Sciatic nerve (tissue), 2 donors: Measurements from ENCODE around the gene NPB. TPM values are rescaled to one million over a fixed set of nuclear protein-coding genes. Genes with fewer than 3 reads are reported as not detected.
"Not testable (repeated sequence)": the region's sequence is repeated elsewhere in the genome, so short reads cannot be mapped to it uniquely, and the experiment has no call there.

Experiments used
- ATAC-seq: fragments of 200-7000 bp; cut with Tn5 transposase; one replicate; pipeline ENCODE4 v1.9.1; 2020; ENCODE audit warnings: mild to moderate bottlenecking, moderate library complexity
- DNase-seq: peaks from one replicate; pipeline ENCODE4 v3.0.0-alpha.2; 2020; ENCODE audit warnings: low spot score
- intact Hi-C: fragments of 100-400 bp; cut with DNase I; formaldehyde crosslinking; loops from one replicate; pipeline ENCODE4 v1.14.2; 2022
- total RNA-seq: library from RNA; stranded (reverse); fragmentation: NEBNext Ultra II Directional; extraction: Animal tissue kit (Norgen Biotek cat#: 25700); gene quantifications from one replicate; pipeline ENCODE4 v1.2.1, GENCODE V29; 2021
- donor health status: DM: no; HTN: no; CAD: no.
- donor health status: DM: no; HTN: no; CAD: no.

Gene NPB
- total RNA-seq, 1 donor from 2014 or later: 0.80 TPM

DNA sequence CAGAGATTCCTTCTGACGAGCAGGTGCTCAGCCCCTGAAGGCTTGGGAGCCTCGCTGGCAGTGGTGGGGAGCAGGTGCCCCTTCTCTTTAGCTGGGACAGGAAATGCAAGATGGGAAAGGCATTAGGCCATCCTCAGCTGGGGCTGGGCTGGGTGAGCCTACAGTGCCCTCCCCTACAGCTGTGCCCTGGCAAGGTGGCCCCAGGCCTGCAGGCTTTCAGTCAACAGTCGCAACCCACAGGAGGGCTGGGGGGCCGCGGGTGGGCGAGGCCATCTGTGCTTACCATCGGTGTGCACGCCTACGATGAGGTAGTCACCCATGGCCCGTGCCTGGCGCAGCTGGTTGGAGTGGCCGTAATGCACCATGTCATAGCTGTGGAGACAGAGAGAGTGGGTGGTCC lies 7.2 kb downstream of the NPB start:
- no peak for DNase-seq
- intact Hi-C loops: no loop called here
- ATAC-seq: no peak

DNA sequence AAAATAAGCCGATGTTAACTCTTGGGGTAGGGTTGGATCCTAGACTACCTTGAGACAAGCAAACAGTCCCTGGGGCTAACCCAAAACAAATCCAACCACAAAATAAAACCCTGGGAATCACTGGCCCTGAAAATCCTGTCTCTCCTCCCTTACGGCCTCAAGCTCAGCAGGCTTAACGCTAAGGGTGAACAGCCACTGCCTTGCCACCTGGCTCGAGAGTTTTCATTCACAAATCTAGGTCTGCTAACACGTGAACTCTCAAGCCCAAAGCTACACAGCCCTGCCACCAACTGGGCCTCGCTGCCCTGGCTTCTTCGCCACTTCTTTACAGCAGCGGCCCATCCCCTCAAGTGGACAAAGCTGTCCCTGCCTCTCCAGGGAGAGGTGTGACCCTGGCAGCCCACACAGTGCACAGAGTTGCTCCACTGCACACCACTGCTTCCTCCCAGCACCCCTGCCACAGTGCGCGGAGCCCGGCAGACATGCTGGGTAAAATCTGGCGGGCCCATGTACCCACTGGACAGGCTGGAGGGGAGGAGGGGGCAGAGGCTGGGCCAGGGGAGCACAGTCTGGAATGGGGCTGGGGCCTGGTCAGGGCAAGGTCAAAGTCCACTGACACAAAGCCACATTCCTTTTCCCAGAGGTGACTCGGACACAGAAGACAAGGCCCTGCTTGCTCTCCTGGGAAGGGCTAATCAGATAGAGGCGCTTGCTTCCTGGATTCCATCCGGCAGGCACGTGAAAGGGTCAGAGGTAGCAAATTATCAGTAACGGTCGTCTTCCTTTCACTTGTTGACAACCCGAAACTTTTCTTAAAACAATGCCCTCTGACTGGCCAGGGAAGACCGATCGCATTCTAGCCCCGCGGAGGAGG lies 8.2 kb downstream of the NPB start:
- no peak for DNase-seq
- intact Hi-C loops: no loop called here

DNA sequence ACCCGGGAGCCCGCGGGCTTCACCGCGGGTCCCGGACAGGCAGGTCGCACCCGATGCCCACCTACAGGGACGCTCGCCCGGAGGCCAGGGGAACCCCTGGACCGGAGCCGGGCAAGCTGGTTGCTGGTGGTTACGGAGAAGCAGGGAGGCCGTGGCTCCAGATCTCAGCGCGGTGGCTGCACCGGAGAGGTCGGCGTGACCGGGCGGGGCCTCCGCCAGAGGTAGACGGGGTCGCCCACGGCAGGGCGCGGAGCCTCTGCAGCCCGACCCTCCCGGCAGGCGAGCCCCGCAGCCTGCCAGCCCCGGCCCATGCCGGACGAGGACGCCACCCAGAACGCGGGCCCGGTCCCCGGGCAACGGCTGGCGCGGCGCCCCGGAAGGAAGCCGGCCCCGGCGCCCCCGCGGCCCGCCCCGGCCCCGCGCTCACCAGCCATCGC lies 8.8 kb downstream of the NPB start:
- intact Hi-C loops: no loop called here
- ATAC-seq (no peak), DNase-seq (no peak)

More for the DNA sequence above, 8.2 kb downstream of the NPB start:
- no peak for ATAC-seq

DNA sequence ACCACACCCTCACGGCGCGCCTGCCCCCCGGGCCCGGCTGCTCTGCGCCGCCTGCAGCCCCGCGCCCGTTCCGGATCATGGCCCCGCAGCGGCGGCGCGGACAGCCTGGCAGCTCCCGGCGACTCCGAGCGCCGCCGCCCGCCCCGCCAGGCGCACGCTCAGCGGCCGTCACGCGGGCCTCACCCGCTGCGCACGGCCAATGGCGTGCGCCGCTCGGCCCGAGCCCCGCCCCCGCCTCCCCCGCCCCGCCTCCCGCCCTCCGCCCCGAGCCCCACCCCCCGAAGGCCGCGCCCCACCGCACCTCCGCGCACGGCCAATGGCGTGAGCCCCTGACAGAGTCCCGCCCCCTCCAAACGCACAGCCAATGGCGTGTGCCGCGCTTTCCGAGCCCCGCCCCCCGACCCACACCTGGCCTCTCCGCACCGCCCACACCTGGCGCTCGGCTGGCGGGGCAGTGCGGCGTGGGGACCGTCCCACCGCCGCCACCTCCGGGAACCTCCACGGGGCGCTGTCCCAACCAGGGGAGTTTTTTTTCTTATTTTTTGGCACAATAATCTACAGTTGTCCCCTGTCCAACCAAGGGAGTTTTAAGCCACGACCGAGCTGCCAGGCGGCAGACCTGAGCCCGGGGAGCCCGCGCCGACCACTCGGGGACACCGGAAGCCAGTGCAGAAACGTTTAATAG lies 9.4 kb downstream of the NPB start, which contains the start of gene PCYT2:
TSS of gene PCYT2 (minus strand) at position 123 of the 685 bp plus-strand sequence. CDS start at position 79, 44 bp downstream.
- peak; percentile 93 for ATAC-seq
- intact Hi-C loops: no loop called here
- DNase-seq: peak; percentile 95

DNA sequence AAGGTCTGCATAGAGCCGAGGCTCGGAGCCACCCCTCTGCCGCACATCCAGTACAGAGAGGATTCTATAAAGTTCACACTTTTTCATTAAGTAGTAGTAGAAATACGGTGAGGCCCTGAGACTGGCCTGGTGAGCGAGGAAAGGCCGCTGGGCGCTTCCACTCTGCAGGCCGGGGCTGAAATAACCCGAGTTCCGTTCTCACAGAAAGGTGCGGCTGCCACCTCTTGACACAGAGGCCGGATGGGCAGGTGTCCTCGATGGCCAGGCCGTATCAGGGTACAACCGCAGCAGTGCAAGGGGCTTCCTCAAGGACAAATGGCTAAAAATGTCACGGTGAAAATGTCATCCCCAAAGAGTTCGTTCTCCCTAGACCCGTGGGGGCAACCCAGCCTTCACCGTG lies 9.9 kb downstream of the NPB start:
- ATAC-seq (no peak), DNase-seq (no peak)
- intact Hi-C loops: no loop called here

DNA sequence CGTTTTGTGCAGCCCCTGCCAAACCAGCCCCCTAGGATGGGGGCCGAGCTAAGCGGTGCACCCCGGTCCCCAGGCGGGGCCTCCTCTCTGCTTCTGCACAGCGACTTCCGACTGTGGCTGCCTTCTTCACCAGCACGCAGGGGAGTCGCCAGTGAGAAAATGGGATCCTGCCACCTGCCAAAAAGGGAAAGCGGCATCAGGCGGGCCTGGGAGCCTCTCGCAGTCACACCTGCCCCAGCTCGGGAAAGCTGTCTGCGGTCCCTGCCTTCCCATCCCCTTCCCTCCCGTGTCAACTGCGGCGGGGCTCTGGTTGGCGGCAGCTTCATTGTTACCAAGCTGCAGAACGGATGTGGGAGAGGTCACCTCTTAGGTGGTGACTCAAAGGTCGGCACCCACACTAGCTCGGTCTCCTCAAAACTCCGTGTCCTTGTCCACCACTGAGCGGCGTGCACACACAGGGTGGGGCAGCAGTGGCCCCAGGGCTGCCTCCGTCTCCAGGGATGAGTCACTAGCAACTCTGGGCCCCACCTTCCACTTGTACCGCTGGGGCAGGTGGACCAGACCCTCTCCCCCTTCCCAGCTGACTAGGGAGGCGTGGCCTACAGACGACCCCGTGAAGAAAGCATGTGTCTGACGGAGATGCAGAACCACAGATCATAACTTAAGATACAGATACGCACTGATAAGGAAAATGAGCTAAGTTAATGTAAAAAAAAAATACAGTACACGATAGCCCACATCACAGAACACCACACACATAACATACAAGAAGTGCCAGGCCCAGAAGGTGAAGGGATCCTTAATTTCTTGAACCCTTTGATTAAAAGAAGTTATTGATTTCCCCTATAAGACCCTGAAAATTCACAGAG lies 10.6 kb downstream of the NPB start:
- intact Hi-C loops: no loop called here
- DNase-seq (no peak), ATAC-seq (no peak)

DNA sequence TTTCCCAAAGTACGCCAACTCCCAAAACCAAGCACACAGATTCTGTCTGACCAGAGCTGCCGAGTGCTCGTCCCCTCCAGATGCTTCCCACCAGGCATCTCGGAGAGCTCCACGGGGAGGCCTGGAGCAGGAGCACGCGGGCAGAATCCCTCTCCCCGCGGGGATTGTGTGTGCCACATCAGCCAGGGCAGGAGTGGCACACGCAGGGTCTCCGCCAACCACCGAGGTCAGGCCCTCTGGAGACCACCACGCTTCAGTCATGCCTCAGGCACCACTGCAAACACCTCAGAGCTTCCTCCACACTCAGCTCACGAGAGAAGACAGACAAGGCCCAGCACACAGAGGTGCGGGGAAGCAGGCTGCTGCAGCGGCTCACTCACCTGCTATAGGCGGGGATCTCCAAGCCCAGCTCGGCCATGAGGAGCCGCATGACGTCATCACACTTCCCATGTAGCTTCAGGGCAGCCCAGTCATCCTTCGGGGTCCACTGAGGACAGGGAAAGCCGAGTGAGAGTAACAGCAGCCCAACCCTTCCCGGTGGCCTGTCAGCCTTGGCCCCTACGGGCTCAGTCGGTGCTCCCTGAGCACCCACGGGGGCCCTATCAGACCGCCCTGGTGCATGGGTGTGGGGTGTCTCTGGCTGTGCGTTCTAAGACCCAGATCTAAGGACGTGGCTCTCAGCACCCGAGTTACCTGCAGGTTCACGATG lies 11.5 kb downstream of the NPB start:
- DNase-seq (no peak), ATAC-seq (no peak)
- intact Hi-C loops: no loop called here

DNA sequence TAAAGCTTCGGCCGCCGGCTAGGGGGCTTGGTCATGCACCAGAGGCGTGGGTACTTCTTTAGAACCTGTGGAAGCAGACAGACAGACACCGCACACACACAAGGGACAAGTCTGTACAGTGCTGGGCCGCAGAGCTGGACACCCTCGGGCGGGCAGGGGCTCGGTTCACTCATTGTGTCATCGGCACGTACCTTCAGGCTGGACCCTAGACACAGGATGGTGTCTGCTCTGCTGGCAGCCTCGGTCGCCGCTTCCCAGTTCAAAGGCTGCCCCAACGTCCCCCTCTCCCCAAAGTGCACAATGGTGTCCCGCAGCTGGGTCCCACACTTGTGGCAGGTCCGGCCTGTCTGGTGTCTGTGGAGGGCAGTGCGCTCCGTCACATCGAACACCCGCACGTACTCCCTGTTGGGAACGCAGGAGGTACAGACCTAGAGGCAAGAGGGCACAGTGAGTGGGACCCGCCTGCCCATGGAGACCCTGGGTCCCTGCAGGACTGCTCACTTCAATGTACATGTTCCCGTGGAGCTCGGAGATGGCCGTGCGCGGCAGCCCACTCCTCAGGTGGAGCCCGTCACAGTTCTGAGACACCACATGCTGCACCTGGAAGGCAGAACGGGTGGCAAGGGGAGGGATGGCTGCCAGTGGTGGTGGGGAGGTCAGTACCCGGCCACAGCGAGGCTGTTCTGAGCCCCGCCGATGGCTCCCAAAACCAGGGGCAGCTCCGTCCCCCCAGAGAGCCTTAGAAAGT lies 12.2 kb downstream of the NPB start:
- intact Hi-C loops: no loop called here
- ATAC-seq: no peak

DNA sequence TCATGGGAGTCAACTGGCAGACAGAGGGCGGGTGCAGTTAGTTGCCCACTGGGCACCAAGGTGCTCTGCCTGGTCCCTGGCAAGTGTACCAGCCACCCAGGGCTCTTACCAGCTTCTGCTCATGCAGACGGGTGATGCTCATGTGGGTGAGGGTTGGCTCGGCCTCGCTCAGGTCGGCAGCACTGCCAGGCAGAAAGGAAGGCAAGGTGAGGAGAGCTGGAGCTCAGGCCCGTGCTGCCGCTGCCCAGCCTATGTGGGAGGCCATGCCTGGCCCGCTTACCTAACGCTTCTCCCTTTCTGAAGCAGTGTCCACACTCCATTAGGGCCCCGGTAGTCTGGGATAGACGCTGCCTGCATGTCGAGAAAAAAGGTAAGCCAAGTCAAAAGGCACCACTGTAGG lies 13.3 kb downstream of the NPB start:
- ATAC-seq (no peak), DNase-seq (no peak)
- intact Hi-C loops: no loop called here

More for the DNA sequence above, 12.2 kb downstream of the NPB start:
- no peak for DNase-seq

DNA sequence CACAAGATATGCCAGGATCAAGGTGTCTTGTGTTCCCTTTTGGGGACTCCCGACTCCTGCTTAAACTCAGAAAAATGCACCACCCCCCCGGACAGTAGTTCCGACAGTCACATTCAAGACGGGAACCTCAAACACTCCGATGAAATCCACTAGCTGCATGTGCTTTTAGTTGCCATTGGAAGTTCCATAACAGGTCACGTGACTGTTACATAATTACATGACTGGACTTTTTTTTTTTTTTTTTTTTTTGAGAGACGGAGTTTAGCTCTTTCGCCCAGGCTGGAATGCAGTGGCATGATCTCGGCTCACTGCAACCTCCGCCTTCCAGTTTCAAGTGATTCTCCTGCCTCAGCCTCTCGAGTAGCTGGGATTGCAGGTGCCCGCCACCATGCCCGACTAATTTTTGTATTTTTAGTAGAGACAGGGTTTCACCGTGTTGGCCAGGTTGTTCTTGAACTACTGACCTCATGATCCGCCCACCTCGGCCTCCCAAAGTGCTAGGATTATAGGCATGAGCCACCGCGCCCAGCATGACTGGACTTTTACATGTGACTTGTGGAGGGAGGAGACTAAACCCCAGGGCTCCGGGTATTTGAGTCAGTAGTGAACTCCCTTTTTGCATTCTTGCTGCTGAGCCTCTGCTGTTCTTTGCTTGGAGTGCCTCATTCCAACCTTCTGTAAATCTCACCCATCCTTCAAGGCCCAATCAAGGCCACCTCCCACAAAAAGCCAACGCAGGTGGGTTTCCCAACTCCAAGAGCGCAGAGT lies 14.4 kb downstream of the NPB start:
- intact Hi-C loops: no loop called here
- ATAC-seq (no peak), DNase-seq (no peak)

DNA sequence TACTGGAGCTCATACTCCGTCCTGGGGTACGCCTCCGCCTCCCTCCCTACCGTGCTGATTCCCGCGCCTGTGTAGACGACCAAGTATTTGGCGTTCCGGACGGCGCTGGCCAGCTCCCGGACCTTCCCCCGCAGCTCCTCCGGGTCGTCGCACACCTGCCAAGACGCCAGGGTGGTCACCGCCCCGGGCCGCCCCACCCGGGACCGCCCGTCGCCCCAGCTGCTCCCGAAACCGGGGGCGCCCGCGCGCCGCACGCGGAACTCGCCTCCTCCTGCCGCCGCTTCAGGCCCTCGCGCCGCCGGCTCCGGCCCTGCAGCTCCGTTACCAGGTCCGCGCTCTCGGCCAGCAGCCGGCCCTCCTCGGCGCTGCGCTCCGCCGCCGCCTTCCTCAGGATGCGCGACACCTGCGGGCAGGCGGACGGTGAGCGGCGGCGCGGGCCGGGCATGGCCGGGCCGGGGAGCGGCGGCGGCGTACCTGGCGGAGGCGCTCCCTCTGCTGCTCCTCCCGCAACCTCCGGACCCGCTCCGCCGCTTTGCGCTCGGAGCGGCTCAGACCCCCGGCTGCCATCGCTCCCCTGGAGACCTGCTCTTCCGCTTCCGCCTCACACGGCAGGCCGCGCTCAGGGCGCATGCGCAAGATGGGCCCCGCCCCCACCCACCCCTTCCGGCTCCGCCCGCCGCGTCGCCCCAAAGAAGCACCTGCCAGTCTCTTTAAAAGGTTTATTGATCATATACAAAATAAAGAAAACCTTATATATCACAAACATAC lies 15.7 kb downstream of the NPB start, which contains the start of gene SIRT7:
TSS of gene SIRT7 (minus strand) at position 612 of the 768 bp plus-strand sequence. CDS start at position 567, 45 bp downstream.
- intact Hi-C loops: no loop called here
- DNase-seq (peak; percentile 87), ATAC-seq (peak; percentile 78)

DNA sequence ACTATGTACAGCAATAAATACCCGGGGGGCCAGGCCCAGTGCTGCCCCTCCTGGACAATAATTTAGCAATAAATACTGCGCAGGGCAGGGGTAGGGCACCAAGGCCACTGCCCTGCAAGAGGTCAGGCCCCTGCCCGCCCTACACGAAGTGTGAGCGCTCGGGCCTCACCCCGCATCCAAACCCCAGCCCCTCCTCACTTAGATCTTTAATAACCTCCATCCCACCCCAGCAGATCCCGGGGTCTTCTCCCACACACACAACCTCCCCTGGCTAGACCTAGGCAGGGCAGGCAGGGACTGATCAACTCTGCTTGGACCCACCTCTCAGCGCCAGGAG lies 16.3 kb downstream of the NPB start:
- peak; percentile 25 for ATAC-seq
- DNase-seq, intact Hi-C loops: not testable (repeated sequence)

DNA sequence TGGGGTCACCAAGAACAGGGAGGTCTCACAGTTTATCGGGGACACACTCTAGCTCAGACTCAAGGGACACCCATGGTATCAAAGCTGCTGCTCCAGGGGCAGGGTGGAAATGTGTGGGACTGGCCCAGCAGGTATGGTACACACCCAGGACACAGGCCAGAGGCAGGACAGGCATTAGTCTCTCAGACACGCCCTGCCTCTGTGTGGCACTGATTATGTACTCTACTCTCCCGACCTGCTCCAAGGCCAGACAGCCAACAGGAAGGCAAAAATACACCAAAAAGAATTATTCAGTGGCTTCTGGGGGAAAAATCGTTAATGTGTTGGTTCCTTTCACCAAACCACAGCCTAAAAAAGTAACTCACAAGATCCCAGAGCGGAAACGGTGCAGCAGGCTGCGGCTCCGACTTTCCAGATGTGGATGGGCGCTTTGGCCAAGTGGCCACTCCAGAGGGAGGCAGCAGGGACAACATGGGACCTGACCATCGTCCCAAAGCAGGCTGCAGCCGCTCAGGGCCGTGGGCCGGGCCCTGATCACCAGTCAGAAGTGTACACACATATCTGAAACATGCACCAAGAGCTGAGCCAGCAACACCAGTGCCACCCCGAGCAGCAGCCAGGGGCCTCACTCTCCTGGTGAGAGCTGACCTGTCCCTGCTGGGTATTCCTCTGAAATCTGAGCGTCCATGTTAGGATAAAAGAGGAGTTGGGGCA lies 17.0 kb downstream of the NPB start:
- DNase-seq (no peak), ATAC-seq (peak; percentile 1)
- intact Hi-C loops: no loop called here

DNA sequence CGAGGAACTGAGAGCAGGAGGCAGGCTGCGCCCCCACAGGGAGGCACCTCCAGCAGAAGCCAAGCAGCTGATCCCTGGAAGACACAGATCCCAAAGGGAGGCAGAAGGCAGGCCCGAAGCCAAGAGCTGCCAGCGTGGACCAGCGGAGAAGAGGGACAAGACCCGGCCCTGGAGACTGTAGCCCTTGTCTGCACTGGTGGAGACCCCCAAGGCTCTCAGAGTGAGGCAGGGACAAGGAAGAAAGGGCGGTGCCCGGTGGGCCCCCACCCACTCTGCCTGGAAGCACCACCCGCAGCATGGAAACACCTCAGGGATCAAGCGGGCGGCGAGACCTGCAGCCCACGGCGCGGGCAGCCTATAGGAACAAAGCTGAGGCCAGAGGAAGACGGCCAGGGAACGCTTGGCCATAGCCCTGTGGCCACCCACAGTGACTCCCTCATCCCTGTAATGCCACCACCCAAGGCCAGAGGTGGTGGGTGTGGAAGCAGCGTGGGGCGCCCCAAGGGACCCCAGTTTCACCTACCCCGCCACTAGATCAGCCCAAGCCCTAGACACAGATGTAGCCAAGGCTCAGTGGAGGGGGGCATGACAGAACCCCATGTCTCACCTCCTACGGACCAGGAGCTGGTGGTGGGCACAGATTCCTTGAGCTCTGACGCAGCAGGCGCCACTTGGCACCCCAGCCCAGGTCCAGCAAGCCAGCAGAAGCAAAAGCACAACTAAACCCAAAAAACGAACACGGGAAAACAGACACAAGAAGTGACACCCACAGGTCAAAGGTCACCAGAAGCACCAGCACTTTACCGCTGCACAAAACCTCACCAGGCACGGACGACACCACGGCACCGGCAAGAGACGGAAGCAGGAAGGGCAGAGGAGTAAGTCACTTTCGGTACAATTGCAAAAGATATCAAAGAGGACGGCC lies 18.8 kb downstream of the NPB start:
- no peak for DNase-seq
- intact Hi-C loops: no loop called here
- no peak for ATAC-seq

DNA sequence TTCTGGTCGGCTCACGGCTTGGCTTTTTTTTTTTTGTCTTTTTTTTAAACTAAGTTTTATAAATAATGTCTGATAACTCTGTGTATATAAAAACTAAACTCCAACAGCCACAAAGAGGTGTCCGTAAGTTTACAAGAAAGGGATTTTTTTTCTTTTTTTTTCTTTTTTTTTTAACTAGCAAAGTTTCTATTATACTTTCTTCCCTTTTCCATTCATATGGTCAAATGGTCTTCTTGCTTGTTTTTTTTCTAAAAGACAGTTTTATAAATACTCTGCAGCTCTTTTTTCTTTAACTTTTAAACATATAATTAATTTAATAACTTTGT lies 19.5 kb downstream of the NPB start:
- DNase-seq (no peak), ATAC-seq (no peak)
- intact Hi-C loops: no loop called here
